NB4 (cell line): ENCODE results near the gene TECTB.

Experiments used
- DNase-seq: peaks from one replicate; pipeline ENCODE4 v3.0.0; 2010; ENCODE audit warnings: low read depth
- H3K4me3 ChIP-seq: one replicate; pipeline ENCODE4 v1.5.1; 2011; ENCODE audit warnings: mild to moderate bottlenecking, low read depth, low read length, moderate library complexity
- MYC ChIP-seq: IDR thresholded peaks from 2 replicates; pipeline ENCODE4 v1.6.1; 2011; ENCODE audit warnings: low read depth, low read length
- POLR2A ChIP-seq: IDR thresholded peaks from 2 replicates; pipeline ENCODE4 v1.6.1; 2011; ENCODE audit warnings: mild to moderate bottlenecking; ENCODE audit not compliant: insufficient read length; ENCODE audit errors: extremely low read depth
- TF ChIP-seq, protein P1 (sequence below): IDR thresholded peaks from one replicate; pipeline ENCODE4 v1.5.1; 2012; ENCODE audit warnings: low read depth, low read length
- TF ChIP-seq, protein P2 (sequence below): IDR thresholded peaks from 2 replicates; pipeline ENCODE4 v1.6.1; 2011; ENCODE audit warnings: low read depth, low read length

TECTB gene

GRCh38 chr10:112345743-112346142 lies 62.5 kb downstream of the TECTB start:
- DNase-seq, result no peak
- TF ChIP-seq, protein P1, sequence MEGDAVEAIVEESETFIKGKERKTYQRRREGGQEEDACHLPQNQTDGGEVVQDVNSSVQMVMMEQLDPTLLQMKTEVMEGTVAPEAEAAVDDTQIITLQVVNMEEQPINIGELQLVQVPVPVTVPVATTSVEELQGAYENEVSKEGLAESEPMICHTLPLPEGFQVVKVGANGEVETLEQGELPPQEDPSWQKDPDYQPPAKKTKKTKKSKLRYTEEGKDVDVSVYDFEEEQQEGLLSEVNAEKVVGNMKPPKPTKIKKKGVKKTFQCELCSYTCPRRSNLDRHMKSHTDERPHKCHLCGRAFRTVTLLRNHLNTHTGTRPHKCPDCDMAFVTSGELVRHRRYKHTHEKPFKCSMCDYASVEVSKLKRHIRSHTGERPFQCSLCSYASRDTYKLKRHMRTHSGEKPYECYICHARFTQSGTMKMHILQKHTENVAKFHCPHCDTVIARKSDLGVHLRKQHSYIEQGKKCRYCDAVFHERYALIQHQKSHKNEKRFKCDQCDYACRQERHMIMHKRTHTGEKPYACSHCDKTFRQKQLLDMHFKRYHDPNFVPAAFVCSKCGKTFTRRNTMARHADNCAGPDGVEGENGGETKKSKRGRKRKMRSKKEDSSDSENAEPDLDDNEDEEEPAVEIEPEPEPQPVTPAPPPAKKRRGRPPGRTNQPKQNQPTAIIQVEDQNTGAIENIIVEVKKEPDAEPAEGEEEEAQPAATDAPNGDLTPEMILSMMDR, result no peak
- TF ChIP-seq POLR2A, result no peak
- TF ChIP-seq MYC, result no peak
- TF ChIP-seq, protein P2, sequence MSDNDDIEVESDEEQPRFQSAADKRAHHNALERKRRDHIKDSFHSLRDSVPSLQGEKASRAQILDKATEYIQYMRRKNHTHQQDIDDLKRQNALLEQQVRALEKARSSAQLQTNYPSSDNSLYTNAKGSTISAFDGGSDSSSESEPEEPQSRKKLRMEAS, result no peak
- H3K4me3 ChIP-seq, result no peak overlapping the region

DNA sequence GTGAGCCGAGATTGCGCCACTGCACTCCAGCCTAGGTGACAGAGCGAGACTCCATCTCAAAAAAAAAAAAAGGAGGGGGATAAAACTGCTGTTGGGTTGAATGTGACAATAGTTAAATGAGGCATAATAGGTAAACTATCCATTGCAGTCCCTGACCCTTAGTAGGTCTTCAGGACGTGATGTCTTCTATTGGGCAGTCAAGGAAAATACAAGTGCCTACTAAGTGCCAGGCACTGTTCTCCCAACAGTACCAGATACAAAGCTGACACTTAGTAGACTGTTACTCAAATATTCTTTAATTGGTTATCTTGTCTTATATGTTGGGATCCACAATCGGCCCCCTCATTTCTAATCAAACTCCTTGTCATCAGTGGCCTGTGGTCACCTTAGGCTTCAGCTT lies 63.6 kb downstream of the TECTB start:
- TF ChIP-seq, protein P2, result no peak
- no peak for TF ChIP-seq MYC
- DNase-seq, result no peak
- H3K4me3 ChIP-seq, result no peak overlapping the region

DNA sequence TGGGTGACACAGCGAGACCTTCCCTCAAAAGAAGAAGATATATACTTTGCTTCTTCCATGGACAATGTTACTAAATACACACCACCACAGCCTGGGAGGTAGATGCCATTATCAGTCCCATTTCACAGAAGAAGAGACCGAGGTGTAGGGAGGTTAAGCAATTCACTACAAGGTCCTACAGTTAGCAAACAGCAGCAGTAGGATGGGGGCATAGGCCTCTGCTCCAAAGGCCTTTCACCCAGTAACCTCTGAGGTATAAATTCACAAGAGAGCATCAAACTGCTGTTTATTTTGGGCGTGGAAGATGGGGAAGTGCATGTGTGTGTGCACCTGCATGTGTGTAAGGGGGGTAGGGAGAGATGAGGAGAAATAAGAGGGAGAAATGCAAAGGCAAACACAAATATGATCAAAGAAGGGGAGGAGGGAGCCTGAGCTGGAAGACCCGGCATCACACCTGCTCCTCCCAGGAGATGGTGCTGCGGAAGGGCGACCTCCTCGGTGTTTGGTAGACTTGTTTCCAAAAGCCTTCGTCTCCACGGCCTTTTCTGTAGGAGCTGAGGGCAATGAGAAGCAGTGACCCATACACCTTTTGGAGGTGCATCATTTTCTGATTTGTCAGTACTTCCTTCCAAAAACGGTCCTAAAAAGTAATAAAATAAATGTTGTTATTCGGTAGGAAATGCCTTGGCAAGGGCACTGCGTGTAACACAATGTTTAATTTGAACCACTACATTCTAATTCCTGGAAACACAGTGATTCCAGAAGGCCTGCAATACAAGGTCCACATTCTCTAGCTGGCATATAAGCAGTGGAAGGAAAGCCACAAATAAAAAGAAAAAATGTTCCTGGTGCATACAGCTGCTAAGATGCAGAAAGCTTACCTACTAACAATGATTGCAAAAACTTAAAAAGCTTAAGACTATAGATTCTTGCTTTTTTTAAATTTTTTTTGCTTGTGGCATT lies 64.8 kb downstream of the TECTB start:
- no peak for TF ChIP-seq MYC
- TF ChIP-seq, protein P1, result no peak
- TF ChIP-seq, protein P2, result no peak
- DNase-seq, result no peak
- no peak overlapping the region for H3K4me3 ChIP-seq

- no peak overlapping the region for H3K4me3 ChIP-seq
- DNase-seq, result no peak
- no peak for TF ChIP-seq MYC
- TF ChIP-seq, protein P2, result no peak
- no peak for TF ChIP-seq POLR2A
- TF ChIP-seq, protein P1, result no peak
These were observed 65.6 kb downstream of the TECTB start for GRCh38 chr10:112348759-112349158.

DNA sequence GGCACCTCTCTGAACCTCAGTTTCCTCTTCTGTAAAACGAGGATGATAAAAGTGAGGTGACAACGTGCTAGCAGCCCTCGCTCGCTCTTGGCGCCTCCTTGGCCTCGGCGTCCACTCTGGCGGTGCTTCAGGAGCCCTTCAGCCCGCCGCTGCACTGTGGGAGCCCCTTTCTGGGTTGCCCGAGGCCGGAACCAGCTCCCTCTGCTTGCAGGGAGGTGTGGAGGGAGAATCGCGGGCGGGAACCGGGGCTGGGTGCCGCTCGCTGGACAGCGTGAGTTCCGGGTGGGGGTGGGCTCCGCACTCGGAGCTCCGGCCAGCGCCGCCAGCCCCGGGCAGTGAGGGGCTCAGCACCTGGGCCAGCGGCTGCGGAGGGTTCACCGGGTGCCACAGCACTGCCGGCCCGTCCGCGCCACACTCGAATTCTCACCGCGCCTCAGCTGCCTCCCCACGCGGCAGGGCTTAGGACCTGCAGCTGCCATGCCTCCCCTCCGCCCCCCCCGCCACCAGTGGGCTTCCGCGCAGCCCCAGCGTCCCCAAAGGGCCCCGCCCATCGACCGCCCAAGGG lies 66.4 kb downstream of the TECTB start:
- TF ChIP-seq, protein P1, result no peak
- TF ChIP-seq MYC (no peak), POLR2A (no peak)
- TF ChIP-seq, protein P2, result no peak
- DNase-seq, result no peak
- no peak overlapping the region for H3K4me3 ChIP-seq

DNA sequence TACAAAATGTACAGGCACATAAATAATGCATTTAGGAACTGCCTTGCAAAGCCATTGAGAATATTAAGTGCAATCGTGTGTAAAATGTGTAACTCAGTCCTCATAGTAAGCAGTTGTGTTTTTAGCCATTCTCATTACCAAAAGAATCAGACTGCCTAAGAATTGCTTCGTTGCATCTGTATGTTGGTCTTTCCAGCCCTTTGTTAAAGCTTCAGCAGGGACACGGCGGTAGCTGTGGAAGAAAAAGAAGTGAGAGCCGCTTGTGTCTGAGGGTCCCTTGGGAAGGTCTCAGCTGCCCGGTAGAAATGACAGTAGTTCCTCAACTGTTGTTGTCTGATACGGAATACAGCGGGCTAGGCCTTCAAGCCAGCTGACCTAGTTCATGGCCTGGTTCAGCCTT lies 67.9 kb downstream of the TECTB start:
- DNase-seq, result no peak
- no peak overlapping the region for H3K4me3 ChIP-seq
- no peak for TF ChIP-seq POLR2A
- TF ChIP-seq, protein P1, result no peak
- TF ChIP-seq MYC, result no peak
- TF ChIP-seq, protein P2, result no peak
